PC-3 (cell line): ENCODE data around the gene DLG2.

Experiments used
- CTCF ChIP-seq: fragments of 300-600 bp; sonication (generic); conservative IDR thresholded peaks from 2 replicates; pipeline ENCODE4 v1.5.1; 2017; ENCODE audit warnings: antibody characterized with exemption, low read depth, mild to moderate bottlenecking, low read length
- EZH2phosphoT487 ChIP-seq: fragments of 300-600 bp; sonication (generic); IDR thresholded peaks from 2 replicates; pipeline ENCODE4 v1.6.1; 2018; ENCODE audit warnings: mild to moderate bottlenecking, antibody characterized with exemption, low read length, borderline replicate concordance

- TF ChIP-seq CTCF (no peak), EZH2phosphoT487 (no peak)
Measured at GRCh38 chr11:83746921-83747585, 1880.1 kb downstream of the DLG2 start.
